NCI-H2227 treated with DMSO at 0.1 percent for 48 hours (cell line): Measurements from ENCODE around the gene TAS2R50.

Source experiments
- DNase-seq: peaks from one replicate; lab custom pipeline; 2025; lab: John Stamatoyannopoulos, UW

TAS2R50 gene

DNA sequence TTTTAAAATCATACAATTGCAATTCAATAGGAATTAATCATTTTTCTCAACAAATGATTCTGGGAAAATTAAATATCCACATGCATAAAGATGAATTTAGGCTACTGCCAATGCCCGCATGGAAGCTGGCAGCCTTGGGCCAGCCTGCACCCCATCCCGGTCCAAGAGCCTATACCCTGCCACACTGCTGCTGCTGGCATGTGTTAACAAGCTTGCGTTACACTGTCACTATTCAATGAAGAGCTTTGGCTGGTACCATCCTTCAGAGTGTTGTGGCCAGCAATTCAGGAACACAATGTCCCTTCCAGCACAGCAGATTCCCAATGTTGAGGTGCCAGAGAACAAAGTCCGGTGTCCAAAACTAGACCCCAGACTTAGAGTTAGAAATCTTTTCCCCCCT is 34.1 kb downstream of the TAS2R50 start:
- no peak for DNase-seq

DNA sequence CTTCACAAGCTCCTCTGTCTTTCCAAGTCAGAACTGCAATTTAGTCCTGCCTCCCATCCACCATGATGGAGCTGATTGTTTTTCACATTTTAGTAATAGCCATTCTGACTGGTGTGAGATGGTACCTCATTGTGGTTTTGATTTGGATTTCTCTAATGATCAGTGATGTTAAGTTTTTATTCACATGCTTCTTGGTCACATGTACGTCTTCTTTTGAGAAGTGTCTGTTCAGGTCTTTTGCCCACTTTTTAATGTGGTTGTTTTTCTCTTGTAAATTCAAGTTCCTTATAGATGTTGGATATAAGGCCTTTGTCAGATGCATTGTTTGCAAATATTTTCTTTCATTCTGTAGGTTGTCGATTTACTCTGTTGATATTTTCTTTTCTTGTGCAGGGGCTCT is 43.5 kb downstream of the TAS2R50 start:
- no peak for DNase-seq

DNA sequence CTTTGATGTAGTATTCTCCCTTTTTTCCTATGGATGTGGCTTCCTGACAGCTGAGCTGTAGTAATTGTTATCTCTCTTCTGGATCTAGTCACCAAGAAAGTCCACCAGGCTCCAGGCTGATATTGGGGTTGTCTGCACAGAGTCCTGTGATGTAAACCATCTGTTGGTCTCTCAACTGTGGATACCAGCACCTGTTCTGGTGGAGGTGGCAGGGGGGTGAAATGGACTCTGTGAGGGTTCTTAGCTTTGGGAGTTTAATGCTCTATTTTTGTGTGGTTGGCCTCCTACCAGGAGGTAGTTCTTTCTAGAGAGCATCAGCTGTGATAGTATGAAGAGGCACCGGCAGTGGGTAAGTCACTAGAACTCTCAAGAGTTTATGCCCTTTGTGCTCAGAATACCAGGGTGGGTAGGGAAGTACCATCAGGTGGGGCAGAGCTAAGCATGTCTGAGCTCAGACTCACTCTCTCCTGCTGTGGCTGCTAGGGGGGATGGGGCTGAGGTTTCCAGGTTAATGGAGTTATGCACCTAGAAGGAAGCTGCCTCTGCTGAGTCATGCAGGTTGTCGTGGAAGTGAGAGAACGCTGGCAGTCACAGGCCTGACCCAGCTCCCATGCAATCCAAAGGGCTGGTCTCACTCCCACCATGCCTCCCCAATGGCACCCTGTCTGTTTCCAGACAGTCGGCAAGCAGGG is 44.6 kb downstream of the TAS2R50 start:
- no peak for DNase-seq

DNA sequence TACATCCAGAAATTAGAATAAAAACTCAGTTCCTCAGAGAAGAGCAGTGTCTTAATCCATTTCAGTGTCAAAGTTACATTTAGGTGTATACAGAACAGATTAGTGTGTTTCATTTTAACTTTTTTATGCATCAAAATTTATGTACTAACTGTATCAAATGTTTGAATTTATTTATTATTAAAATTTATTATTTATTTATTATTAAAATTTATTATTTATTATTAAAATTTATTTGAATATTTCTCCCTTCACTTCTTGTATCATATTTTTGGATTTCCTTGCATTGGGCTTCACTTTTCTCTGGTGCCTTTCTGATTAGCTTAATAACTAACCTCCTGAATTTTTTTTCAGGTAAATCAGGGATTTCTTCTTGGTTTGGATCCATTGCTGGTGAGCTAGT is 45.3 kb downstream of the TAS2R50 start:
- no peak for DNase-seq

DNA sequence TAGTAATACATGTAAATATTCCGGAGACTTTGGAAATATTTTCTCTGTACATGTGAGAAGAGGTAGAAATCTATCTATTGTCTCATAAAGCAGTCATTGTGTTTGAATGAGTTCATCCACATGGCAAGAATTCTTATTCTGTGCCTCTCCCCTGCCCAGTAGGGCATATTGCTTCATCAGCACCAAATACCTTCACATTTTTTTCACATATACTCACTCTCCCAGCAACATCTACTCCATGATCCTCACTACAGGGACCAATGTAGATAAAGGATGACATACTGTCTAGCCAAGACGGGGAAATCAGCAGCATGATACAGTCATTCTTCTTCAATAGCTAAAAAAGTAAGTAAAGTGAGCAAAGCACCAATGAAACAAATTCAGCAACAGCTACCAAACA is 46.3 kb downstream of the TAS2R50 start:
- DNase-seq, result no peak

DNA sequence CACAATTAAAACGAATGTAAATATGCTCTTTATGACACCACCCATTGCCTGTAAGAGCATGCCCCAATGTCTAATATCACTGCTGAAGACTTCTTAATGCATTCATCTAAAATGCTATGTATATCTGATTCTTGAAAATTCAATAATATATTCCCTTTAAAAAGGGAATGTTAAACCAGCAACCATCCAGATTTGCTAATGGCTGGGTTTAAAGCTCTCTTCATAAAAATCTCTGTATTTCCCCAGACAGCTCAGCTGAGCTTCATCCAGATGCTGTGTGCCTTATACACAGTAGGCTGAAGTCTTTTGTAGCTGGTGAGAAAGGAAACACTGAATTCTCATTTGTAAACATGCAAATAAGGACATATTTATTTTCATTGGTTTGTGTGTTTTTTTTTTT is 47.5 kb downstream of the TAS2R50 start, which contains the start of gene TAS2R14:
Gene TAS2R14 (minus strand): TSS at position 101 of the 400 bp plus-strand sequence. CDS start 56 bp downstream, at position 45.
- DNase-seq, result no peak

DNA sequence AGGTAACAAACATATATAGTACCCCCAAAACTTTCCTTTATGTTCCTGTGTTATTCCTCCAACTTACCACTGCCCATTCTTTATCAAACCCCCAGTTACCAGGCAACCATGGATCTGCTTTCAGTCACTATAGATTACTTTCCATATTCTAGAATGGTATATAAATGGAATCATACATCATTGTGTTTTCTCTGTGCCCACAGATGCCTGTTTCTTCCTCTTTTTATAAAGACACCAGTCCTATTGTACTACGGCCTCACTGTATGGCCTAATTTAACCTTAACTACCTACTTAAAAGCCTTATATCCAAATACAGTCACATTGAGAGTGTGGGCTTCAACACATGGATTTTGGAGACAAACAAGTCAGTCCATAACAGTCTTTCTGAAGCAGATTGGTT is 50.2 kb downstream of the TAS2R50 start:
- DNase-seq, result no peak
